OCI-LY1 (cell line): ENCODE measurements around the gene PSENEN.

Source experiments
- H2AFZ ChIP-seq: fragments of 200-600 bp; sonication (generic), shearing (Covaris generic); 2 replicates; pipeline ENCODE4 v1.6.0; 2014; ENCODE audit warnings: antibody characterized with exemption, mild to moderate bottlenecking, low read length
- H3F3A ChIP-seq: fragments of 200-600 bp; sonication (generic), shearing (Covaris generic); 2 replicates; pipeline ENCODE4 v1.6.0; 2014; ENCODE audit warnings: mild to moderate bottlenecking, antibody characterized with exemption, low read length, moderate library complexity; ENCODE audit not compliant: insufficient read depth
- H3K27ac ChIP-seq: fragments of 200-600 bp; sonication (generic); 2 replicates; pipeline ENCODE4 v1.5.1; 2014; ENCODE audit warnings: low read length, mixed run types, mild to moderate bottlenecking, low read depth; ENCODE audit not compliant: poor library complexity, severe bottlenecking
- H3K27me3 ChIP-seq: fragments of 200-600 bp; sonication (generic); 2 replicates; pipeline ENCODE4 v1.6.0; 2014; ENCODE audit warnings: antibody characterized with exemption, mild to moderate bottlenecking, low read length, moderate library complexity; ENCODE audit not compliant: insufficient read depth
- H3K36me3 ChIP-seq: fragments of 200-600 bp; sonication (generic); 2 replicates; pipeline ENCODE4 v1.6.1; 2014; ENCODE audit warnings: mild to moderate bottlenecking, antibody characterized with exemption, low read length, moderate library complexity, mixed read lengths; ENCODE audit not compliant: insufficient read depth
- H3K4me1 ChIP-seq: fragments of 200-600 bp; sonication (generic); 2 replicates; pipeline ENCODE4 v1.5.1; 2014; ENCODE audit warnings: mild to moderate bottlenecking, low read length, moderate library complexity; ENCODE audit not compliant: insufficient read depth, severe bottlenecking
- H3K4me2 ChIP-seq: fragments of 200-600 bp; sonication (generic), shearing (Covaris generic); 2 replicates; pipeline ENCODE4 v1.6.1; 2014; ENCODE audit warnings: low read length
- H3K4me3 ChIP-seq: fragments of 200-600 bp; sonication (generic); 2 replicates; pipeline ENCODE4 v1.5.1; 2014; ENCODE audit warnings: low read length, low read depth, mild to moderate bottlenecking, mixed read lengths; ENCODE audit not compliant: poor library complexity, severe bottlenecking
- H3K79me2 ChIP-seq: fragments of 200-600 bp; shearing (Covaris generic); 2 replicates; pipeline ENCODE4 v1.6.1; 2016; ENCODE audit warnings: mixed run types, low read length, mixed read lengths; ENCODE audit not compliant: insufficient read depth
- H3K9ac ChIP-seq: fragments of 200-600 bp; sonication (generic), shearing (Covaris generic); 2 replicates; pipeline ENCODE4 v1.6.1; 2014; ENCODE audit warnings: mild to moderate bottlenecking, low read length, mixed read lengths
- H3K9me2 ChIP-seq: fragments of 200-600 bp; sonication (generic), shearing (Covaris generic); 2 replicates; pipeline ENCODE4 v1.6.1; 2014; ENCODE audit warnings: low read depth, mild to moderate bottlenecking, low read length, mixed read lengths
- H3K9me3 ChIP-seq: fragments of 200-600 bp; shearing (Covaris generic); 2 replicates; pipeline ENCODE4 v1.6.1; 2014; ENCODE audit warnings: low read length, mixed read lengths
- H4K20me1 ChIP-seq: fragments of 200-600 bp; sonication (generic), shearing (Covaris generic); 2 replicates; pipeline ENCODE4 v1.6.0; 2016; ENCODE audit warnings: mild to moderate bottlenecking, low read length; ENCODE audit not compliant: insufficient read depth
- CTCF ChIP-seq: fragments of 200-600 bp; sonication (generic), shearing (Covaris generic); IDR thresholded peaks from 2 replicates; pipeline ENCODE4 v1.5.1; 2017; ENCODE audit warnings: mild to moderate bottlenecking, antibody characterized with exemption, low read length, moderate library complexity, mixed read lengths
- EZH2 ChIP-seq: fragments of 200-600 bp; sonication (generic), shearing (Covaris generic); IDR thresholded peaks from 2 replicates; pipeline ENCODE4 v1.8.0; 2017; ENCODE audit warnings: borderline replicate concordance, mixed run types, mild to moderate bottlenecking, antibody characterized with exemption, low read length, moderate library complexity, mixed read lengths

PSENEN gene

DNA sequence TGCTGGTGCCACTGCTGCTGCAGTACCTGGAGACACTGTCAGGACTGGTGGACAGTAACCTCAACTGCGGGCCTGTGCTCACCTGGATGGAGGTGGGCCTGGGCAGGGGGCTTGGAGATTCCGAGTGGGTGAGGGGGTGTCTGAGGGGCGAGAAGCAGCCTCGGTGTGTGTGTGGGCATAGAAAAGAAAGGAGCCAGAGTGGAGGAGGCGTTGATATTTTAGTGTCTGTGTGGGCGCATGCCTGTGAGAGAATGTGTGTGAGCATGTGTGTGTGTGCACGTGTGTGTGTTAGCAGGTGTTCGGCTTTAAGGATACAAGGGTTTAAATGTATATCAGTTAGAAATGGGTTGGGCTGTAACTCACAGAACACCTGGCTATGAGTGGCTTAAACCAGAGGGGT, 33.6 kb downstream of the PSENEN start:
- Histone ChIP-seq H3K9me2 (no peaks in the 10 kb centered on the region), H3K4me3 (no peak overlapping the region), H3K36me3 (peaks cover 15% of the 10 kb centered on the region; the same call in 1 of the 2 replicates), H3K79me2 (no peaks in the 10 kb centered on the region), H3K9ac (no peak overlapping the region), H3K4me2 (no peak overlapping the region), H4K20me1 (no peaks in the 10 kb centered on the region), H3F3A (no peaks in the 10 kb centered on the region), H3K27me3 (no peaks in the 10 kb centered on the region), H3K4me1 (peaks cover 19% of the 10 kb centered on the region), H3K27ac (no peak overlapping the region), H3K9me3 (no peaks in the 10 kb centered on the region), H2AFZ (no peak overlapping the region)
- TF ChIP-seq EZH2 = no peak
- TF ChIP-seq CTCF = no peak

DNA sequence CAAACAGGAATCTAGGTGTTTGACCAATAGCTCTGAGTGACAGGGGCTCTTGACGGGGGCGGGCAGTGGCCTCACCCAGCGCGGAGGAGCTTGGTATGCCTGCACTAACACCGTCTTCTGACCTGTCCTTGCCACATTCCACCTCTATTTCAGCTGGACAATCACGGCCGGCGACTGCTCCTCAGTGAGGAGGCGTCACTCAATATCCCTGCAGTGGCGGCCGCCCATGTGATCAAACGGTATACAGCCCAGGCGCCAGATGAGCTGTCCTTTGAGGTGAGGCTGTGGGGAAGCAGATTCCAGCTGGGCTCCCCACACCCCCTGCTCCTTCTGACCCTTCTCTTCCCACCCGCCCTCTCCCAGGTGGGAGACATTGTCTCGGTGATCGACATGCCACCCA, 34.6 kb downstream of the PSENEN start:
- peaks cover 10% of the 10 kb centered on the region for H3K4me1 ChIP-seq
- no peaks in the 10 kb centered on the region for H4K20me1 ChIP-seq
- H3K4me2 ChIP-seq = no peak overlapping the region
- H3K79me2 ChIP-seq = no peaks in the 10 kb centered on the region
- peaks cover 15% of the 10 kb centered on the region for H3K36me3 ChIP-seq
- no peak overlapping the region for H3K4me3 ChIP-seq
- H3K9me2 ChIP-seq = no peaks in the 10 kb centered on the region
- no peaks in the 10 kb centered on the region for H3K27me3 ChIP-seq
- H2AFZ ChIP-seq = no peak overlapping the region
- H3K27ac ChIP-seq = no peak overlapping the region
- TF ChIP-seq CTCF (no peak), EZH2 (no peak)
- H3K9ac ChIP-seq = no peak overlapping the region
- H3K9me3 ChIP-seq = no peaks in the 10 kb centered on the region
- H3F3A ChIP-seq = no peaks in the 10 kb centered on the region

DNA sequence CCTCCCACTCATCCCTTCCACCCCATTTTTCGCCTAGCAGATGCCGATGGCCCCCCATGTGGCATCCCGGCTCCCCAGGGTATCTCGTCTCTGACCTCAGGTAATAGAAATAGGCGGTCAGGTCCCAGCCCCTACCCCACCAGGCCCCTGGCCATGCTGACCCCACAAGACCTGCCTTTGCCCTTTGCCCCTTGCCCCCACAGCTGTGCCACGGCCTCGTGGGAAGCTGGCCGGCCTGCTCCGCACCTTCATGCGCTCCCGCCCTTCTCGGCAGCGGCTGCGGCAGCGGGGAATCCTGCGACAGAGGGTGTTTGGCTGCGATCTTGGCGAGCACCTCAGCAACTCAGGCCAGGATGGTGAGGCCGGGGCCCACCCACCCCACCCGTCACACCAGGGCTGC, 35.3 kb downstream of the PSENEN start:
- no peaks in the 10 kb centered on the region for H3K79me2 ChIP-seq
- H3K27ac ChIP-seq = no peak overlapping the region
- no peaks in the 10 kb centered on the region for H3K27me3 ChIP-seq
- peaks cover 15% of the 10 kb centered on the region for H3K36me3 ChIP-seq
- H3K4me1 ChIP-seq = peaks cover 10% of the 10 kb centered on the region
- H3K9ac ChIP-seq = no peak overlapping the region
- no peak overlapping the region for H3K4me2 ChIP-seq
- no peaks in the 10 kb centered on the region for H3K9me2 ChIP-seq
- TF ChIP-seq CTCF (no peak), EZH2 (no peak)
- no peak overlapping the region for H3K4me3 ChIP-seq
- H4K20me1 ChIP-seq = no peaks in the 10 kb centered on the region
- H3F3A ChIP-seq = no peaks in the 10 kb centered on the region
- no peaks in the 10 kb centered on the region for H3K9me3 ChIP-seq
- no peak overlapping the region for H2AFZ ChIP-seq
